Activated naive CD4-positive, alpha-beta T cell (primary cell): ENCODE results near the gene ZNF580.

ENCODE experiments used
- DNase-seq, 4 experiments: peaks; one replicate each; lab custom pipeline; 2025; lab: John Stamatoyannopoulos, UW

The ZNF580 gene

GRCh38 chr19:55691561-55692481, 51.0 kb downstream of the ZNF580 start:
- no peak for DNase-seq

GRCh38 chr19:55692681-55693081, 51.9 kb downstream of the ZNF580 start:
- DNase-seq: no peak
